NCI-H2227 (cell line): ENCODE measurements around the gene ERBB2.

Experiments
- DNase-seq: peaks from one replicate; lab custom pipeline; 2025; ENCODE audit not compliant: unreplicated experiment; lab: John Stamatoyannopoulos, UW

Gene ERBB2

DNA sequence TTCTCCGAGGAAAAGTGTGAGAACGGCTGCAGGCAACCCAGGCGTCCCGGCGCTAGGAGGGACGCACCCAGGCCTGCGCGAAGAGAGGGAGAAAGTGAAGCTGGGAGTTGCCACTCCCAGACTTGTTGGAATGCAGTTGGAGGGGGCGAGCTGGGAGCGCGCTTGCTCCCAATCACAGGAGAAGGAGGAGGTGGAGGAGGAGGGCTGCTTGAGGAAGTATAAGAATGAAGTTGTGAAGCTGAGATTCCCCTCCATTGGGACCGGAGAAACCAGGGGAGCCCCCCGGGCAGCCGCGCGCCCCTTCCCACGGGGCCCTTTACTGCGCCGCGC lies at the start of gene ERBB2:
Gene ERBB2, plus strand, starts transcription at position 247 of the 330 bp plus-strand sequence. CDS start 175 bp downstream, outside the sequence.
- no peak for DNase-seq

GRCh38 chr17:39650121-39650579 lies 49.7 kb upstream of the ERBB2 start:
- no peak for DNase-seq

DNA sequence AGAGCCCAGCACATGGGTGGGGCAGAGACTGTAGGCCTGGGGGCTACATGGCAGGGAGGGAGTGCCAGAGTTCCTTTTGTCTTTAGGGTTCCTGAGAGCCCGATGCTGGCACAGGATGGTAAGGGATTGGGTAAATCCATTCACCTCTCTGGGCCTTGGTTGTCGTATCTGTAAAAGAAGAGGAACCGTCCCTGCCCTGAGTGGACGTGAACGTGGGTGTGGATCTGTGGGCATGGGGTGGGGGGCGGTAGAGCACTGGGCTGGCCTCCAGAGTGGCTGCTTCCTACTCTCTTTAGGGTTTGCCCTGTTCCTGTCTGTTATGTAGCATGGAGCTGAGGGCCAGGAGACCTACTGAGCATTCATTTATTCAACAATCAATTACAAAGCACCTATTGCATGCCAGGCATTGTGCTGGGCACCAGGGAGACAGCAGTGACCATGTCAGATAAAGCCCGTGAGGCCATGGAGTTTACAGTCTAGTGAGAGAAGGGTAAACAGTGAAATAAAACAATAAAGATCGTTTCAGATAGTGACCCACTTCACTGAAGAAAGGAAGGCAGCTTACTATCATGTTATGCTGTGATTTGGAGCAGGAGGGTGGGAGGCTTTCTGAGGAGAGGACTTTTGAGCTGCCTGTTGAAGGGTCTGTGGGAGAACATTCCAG lies 47.8 kb upstream of the ERBB2 start:
- no peak for DNase-seq

DNA sequence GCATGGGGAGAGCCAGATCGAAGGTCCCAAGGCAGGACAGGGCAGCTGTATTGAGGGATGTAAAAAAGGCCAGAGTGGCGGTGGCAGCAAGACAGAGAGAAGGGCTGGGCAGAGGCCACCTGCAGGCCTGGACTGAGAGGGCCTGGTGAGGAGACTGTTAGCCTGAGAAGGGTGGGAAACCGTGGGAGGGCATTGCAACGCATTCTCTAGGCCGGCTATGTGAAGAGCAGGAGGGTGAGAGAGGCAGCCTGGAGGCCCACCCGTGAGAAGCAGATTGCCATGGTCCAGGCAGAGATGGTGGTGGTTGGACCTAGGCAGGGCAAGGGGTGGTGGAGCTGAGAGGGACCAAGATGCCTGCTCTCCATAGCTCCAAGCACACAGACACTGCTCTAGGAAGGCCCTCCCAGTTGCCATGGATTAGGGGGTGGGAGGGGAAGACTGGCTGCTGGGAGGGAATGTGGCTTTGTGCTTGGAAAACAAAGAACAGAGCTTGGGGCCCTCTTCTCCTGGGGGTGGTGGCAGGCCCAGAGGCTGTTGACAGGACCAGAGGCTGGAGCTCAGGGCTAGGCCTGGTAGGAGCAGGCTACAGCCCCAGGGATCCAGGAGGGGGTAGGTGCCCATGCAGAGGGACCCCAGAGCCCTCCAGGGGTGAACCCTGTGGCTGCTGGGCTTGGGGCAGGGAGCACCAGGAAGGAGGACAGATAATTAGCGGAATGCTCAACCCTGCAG lies 47.1 kb upstream of the ERBB2 start:
- peak; percentile 31 for DNase-seq

- no peak for DNase-seq
Measured at GRCh38 chr17:39653316-39653661, 46.6 kb upstream of the ERBB2 start.

DNA sequence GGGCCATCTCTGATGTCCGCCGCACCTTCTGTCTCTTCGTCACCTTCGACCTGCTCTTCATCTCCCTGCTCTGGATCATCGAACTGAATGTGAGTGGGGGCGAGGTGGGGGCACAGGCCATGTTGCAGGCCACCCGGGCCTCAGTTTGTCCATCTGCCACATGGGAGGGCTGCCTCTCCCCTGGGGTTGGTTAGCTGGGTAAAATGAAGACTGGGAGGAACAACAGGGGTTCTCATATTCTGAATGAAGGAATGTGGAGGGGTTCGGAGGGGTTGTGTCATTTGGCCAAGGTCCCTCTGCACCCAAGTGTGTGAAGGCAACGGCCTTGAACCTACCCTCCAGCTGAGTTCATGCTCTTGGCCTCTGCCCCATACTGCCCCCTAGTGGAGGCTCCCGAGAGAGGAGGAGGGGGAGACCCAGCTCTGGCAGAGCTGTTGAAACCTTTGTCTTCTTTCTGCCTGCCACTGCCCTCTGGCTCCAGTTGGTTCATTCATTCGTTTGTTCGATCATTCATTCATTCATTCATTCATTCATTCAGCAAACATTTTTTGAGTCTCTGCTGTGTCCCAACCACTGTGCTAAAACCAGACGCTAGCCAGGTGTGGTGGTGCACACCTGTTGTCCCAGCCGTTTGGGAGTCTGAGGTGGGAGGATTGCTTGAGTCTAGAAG lies 46.1 kb upstream of the ERBB2 start:
- peak; percentile 51 for DNase-seq

- no peak for DNase-seq
Measured at GRCh38 chr17:39655105-39655504, 44.8 kb upstream of the ERBB2 start.

DNA sequence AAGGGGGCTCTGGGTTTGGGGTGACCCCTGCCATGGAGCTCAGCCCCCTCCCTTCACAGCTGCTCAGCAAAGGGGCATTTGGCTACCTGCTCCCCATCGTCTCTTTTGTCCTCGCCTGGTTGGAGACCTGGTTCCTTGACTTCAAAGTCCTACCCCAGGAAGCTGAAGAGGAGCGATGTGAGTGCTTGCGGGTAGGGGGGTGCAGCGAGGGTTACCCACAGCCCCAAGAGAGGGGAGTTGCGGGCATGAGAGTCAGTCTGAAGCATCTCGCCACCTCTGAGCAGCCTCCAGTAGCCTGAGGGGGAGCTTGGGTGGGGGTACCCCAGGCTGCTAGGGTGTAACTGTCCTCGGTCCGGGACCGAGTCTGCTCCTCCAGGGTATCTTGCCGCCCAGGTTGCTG lies 41.5 kb upstream of the ERBB2 start:
- no peak for DNase-seq

DNA sequence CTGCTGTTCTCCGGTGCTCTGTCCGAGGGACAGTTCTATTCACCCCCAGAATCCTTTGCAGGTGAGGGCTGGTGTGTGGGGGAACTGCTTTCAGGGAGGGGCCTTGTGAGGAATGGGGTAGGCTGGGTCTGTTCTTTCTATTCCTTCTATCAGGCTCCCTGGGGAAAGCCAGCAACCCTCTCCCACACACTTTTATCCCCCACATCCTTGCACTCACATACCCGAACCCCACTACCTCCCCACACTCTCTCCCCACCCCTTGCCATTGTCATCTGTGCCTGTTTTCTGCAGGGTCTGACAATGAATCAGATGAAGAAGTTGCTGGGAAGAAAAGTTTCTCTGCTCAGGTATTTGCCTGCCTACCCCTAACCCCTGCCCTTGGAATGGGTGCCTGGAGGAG lies 41.1 kb upstream of the ERBB2 start:
- DNase-seq: no peak

GRCh38 chr17:39659279-39660010 lies 40.4 kb upstream of the ERBB2 start:
- no peak for DNase-seq

DNA sequence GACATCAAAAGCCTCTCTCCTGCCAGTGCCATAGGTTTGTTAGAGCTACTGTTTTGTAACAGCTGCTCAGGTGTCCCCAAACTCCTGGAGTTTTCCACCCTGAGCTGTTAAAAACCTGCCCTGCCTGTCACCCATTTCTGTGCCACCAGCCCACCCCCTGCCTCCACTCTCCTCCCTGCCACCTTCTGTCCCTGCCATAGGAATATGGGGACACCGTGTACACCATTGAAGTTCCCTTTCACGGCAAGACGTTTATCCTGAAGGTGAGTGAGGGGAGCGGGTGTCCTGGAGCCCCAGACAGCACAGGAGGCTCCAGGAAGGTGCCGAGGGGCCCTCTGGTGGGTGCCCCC lies 39.9 kb upstream of the ERBB2 start:
- no peak for DNase-seq

- no peak for DNase-seq
Measured at GRCh38 chr17:39660397-39661385, 39.2 kb upstream of the ERBB2 start.

- DNase-seq: no peak
Measured at GRCh38 chr17:39661744-39662541, 37.9 kb upstream of the ERBB2 start.

DNA sequence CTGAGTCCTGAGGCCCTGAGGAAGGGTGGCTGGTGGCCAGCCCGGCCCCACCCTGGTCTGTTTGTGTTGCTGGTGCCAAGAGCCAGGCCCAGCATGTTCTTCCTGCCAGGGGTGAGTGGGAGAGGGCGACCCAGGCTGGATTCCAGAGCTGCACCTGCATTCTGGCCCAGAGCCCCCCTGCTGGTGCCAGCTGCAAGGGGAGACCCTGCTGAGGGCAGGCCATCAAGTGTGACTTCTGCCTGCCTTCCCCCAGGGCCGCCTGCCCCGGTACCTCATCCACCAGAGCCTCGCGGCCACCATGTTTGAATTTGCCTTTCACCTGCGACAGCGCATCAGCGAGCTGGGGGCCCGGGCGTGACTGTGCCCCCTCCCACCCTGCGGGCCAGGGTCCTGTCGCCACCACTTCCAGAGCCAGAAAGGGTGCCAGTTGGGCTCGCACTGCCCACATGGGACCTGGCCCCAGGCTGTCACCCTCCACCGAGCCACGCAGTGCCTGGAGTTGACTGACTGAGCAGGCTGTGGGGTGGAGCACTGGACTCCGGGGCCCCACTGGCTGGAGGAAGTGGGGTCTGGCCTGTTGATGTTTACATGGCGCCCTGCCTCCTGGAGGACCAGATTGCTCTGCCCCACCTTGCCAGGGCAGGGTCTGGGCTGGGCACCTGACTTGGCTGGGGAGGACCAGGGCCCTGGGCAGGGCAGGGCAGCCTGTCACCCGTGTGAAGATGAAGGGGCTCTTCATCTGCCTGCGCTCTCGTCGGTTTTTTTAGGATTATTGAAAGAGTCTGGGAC lies 37.1 kb upstream of the ERBB2 start:
- DNase-seq: no peak

- DNase-seq: no peak
Measured at GRCh38 chr17:39663340-39663687, 36.5 kb upstream of the ERBB2 start.

GRCh38 chr17:39663688-39664580 lies 35.9 kb upstream of the ERBB2 start:
- DNase-seq: peak; percentile 35

- DNase-seq: no peak
Measured at GRCh38 chr17:39664581-39665561, 35.0 kb upstream of the ERBB2 start, which contains the start of gene TCAP. Gene TCAP (plus strand): TSS chr17:39665349. CDS start chr17:39665360, 11 bp downstream.
